HG02642 (cell line): ENCODE data around the gene ASB3.
"Not testable (repeated sequence)": the region's sequence is repeated elsewhere in the genome, so short reads cannot be mapped to it uniquely, and the experiment has no call there.

ENCODE experiments used
- ATAC-seq: cut with Tn5 transposase; IDR thresholded peaks from one replicate; pipeline ENCODE4 v1.9.1; 2021; ENCODE audit warnings: mild to moderate bottlenecking; ENCODE audit not compliant: unreplicated experiment, poor library complexity

ASB3 gene

GRCh38 chr2:53744395-53745065 lies 42.2 kb downstream of the ASB3 start:
- ATAC-seq = no peak

GRCh38 chr2:53740170-53740569 lies 46.6 kb downstream of the ASB3 start:
- no peak for ATAC-seq

- ATAC-seq = no peak
Measured at GRCh38 chr2:53739032-53739431, 47.7 kb downstream of the ASB3 start.

- ATAC-seq = no peak
Measured at GRCh38 chr2:53737091-53737490, 49.7 kb downstream of the ASB3 start.

GRCh38 chr2:53729143-53729762 lies 57.5 kb downstream of the ASB3 start:
- ATAC-seq = no peak

- ATAC-seq = no peak
Measured at GRCh38 chr2:53727921-53728320, 58.8 kb downstream of the ASB3 start.

GRCh38 chr2:53725662-53726061 lies 61.1 kb downstream of the ASB3 start:
- no peak for ATAC-seq

GRCh38 chr2:53724536-53724935 lies 62.2 kb downstream of the ASB3 start:
- ATAC-seq = no peak

GRCh38 chr2:53720944-53721343 lies 65.8 kb downstream of the ASB3 start:
- not testable (repeated sequence) for ATAC-seq

- ATAC-seq = no peak
Measured at GRCh38 chr2:53715568-53715967, 71.2 kb downstream of the ASB3 start.

GRCh38 chr2:53711271-53711780 lies 75.4 kb downstream of the ASB3 start:
- ATAC-seq = no peak

GRCh38 chr2:53708988-53709387 lies 77.8 kb downstream of the ASB3 start:
- no peak for ATAC-seq

GRCh38 chr2:53701221-53701620 lies 85.5 kb downstream of the ASB3 start:
- no peak for ATAC-seq

- no peak for ATAC-seq
Measured at GRCh38 chr2:53697686-53698085, 89.1 kb downstream of the ASB3 start.

GRCh38 chr2:53697092-53697491 lies 89.7 kb downstream of the ASB3 start:
- no peak for ATAC-seq

- no peak for ATAC-seq
Measured at GRCh38 chr2:53695575-53695974, 91.2 kb downstream of the ASB3 start.

GRCh38 chr2:53694096-53694771 lies 92.5 kb downstream of the ASB3 start:
- ATAC-seq = no peak

- no peak for ATAC-seq
Measured at GRCh38 chr2:53690876-53691275, 95.9 kb downstream of the ASB3 start.

- no peak for ATAC-seq
Measured at GRCh38 chr2:53672881-53673522, 113.8 kb downstream of the ASB3 start.

- ATAC-seq = no peak
Measured at GRCh38 chr2:53670331-53670730, 116.4 kb downstream of the ASB3 start.

- ATAC-seq = no peak
Measured at GRCh38 chr2:53668624-53669026, 118.1 kb downstream of the ASB3 start.
